ENCODE results near the gene PPP2R3A. TPM values are rescaled to one million over a fixed set of nuclear protein-coding genes. Genes with fewer than 3 reads are reported as not detected.

The PPP2R3A gene
- polyA plus RNA-seq, 1 donor (not counting 4 experiments of a cell fraction or from before 2014, with no cell fraction given), result 11.1 TPM

DNA sequence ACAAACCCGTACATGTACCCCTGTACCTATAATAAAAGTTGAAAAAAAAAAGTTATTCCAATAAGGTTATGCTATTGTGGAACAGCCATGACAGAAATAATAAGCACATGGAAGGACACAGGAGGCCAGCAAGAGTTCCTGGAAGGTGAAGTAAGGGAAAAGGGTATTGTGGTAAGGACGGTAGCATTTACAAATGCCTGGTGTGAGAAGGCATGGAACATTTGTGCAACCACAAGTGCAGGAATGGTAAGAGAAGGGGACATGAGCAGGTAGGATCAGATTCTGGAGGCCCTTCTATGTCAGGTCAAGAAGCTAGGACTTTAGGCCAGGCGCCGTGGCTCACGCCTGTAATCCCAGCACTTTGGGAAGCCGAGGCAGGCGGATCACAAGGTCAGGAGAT, 82.5 kb downstream of the PPP2R3A start:
- Histone ChIP-seq H3K9ac (ENCODE audit: control insufficient read depth, extremely low read depth, insufficient read depth, low read length) (no peak overlapping the region), H3K4me1 (ENCODE audit: control insufficient read depth, extremely low read depth, insufficient read depth, low read length) (no peaks in the 10 kb centered on the region), H3K36me3 (ENCODE audit: control insufficient read depth in 2 of 2, extremely low read depth in 1 of 2, insufficient read depth in 2 of 2, low read length in 2 of 2) (peaks cover 9 to 17% of the 10 kb centered on the region in 2 experiments), H4K20me1 (ENCODE audit: control insufficient read depth, extremely low read depth, insufficient read depth, low read length) (no peaks in the 10 kb centered on the region), H3K4me2 (ENCODE audit: control insufficient read depth, extremely low read depth, insufficient read depth, low read depth, low read length) (no peak overlapping the region), H3K9me3 (ENCODE audit: control insufficient read depth, low read depth, low read length) (no peaks in the 10 kb centered on the region), H3K27ac (ENCODE audit: control insufficient read depth, insufficient read depth, low read length) (no peak overlapping the region), H3K79me2 (ENCODE audit: control insufficient read depth, insufficient read depth, low read length) (no peaks in the 10 kb centered on the region), H2AFZ (ENCODE audit: control insufficient read depth, low read length) (no peak overlapping the region), H3K9me1 (ENCODE audit: control insufficient read depth, extremely low read depth, insufficient read depth, low read length) (no peaks in the 10 kb centered on the region), H3K27me3 (ENCODE audit: control insufficient read depth, extremely low read depth, insufficient read depth, low read length) (no peaks in the 10 kb centered on the region), H3K4me3 (ENCODE audit: control insufficient read depth in 2 of 3, extremely low read depth in 1 of 3, insufficient read depth in 2 of 3, low read depth in 1 of 3, low read length in 3 of 3) (no peak overlapping the region)
- TF ChIP-seq, protein P1, sequence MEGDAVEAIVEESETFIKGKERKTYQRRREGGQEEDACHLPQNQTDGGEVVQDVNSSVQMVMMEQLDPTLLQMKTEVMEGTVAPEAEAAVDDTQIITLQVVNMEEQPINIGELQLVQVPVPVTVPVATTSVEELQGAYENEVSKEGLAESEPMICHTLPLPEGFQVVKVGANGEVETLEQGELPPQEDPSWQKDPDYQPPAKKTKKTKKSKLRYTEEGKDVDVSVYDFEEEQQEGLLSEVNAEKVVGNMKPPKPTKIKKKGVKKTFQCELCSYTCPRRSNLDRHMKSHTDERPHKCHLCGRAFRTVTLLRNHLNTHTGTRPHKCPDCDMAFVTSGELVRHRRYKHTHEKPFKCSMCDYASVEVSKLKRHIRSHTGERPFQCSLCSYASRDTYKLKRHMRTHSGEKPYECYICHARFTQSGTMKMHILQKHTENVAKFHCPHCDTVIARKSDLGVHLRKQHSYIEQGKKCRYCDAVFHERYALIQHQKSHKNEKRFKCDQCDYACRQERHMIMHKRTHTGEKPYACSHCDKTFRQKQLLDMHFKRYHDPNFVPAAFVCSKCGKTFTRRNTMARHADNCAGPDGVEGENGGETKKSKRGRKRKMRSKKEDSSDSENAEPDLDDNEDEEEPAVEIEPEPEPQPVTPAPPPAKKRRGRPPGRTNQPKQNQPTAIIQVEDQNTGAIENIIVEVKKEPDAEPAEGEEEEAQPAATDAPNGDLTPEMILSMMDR (optimal IDR thresholded peaks at IDR 0.05 in 1 of 3, IDR thresholded peaks at IDR 0.05 in 1 of 3, conservative IDR thresholded peaks at IDR 0.05 in 1 of 3; ENCODE audit: extremely low read depth in 1 of 3, insufficient read depth in 2 of 3, low read length in 3 of 3), result no peak
- no peak for TF ChIP-seq EZH2 (IDR thresholded peaks at IDR 0.05; ENCODE audit: low read length)
- dilution Hi-C loops (cut with MboI; ENCODE audit: extremely low pct_ligation_motif_present, low sequenced_read_pairs), result no loop called here
- DNase-seq (ENCODE audit: low read depth, low spot score) (no peak), FAIRE-seq (no peak)

DNA sequence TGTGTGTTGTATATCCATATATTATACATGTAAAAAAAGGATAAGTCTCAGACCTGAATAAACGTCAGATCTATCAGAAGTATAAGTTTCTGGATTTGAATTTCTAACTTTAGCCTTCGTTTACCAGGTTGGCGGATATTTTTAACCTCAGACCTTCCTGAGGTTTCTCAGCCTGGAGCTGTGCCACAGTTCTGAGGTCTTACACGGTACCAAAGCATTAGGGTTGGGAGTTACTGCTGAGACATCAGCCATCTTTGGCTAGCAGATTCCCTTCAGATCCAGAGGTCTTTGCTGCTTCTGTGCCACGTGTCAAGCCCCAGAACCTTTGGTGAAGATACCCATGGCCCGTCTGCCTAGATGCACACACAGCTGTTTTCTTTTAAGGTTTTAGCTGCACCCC, 84.7 kb downstream of the PPP2R3A start:
- TF ChIP-seq EZH2 (IDR thresholded peaks at IDR 0.05; ENCODE audit: low read length), result no peak
- TF ChIP-seq, protein P1 (optimal IDR thresholded peaks at IDR 0.05 in 1 of 3, IDR thresholded peaks at IDR 0.05 in 1 of 3, conservative IDR thresholded peaks at IDR 0.05 in 1 of 3; ENCODE audit: extremely low read depth in 1 of 3, insufficient read depth in 2 of 3, low read length in 3 of 3), result no peak
- Histone ChIP-seq H3K27me3 (ENCODE audit: control insufficient read depth, extremely low read depth, insufficient read depth, low read length) (no peaks in the 10 kb centered on the region), H2AFZ (ENCODE audit: control insufficient read depth, low read length) (no peak overlapping the region), H3K4me1 (ENCODE audit: control insufficient read depth, extremely low read depth, insufficient read depth, low read length) (no peaks in the 10 kb centered on the region), H3K36me3 (ENCODE audit: control insufficient read depth in 2 of 2, extremely low read depth in 1 of 2, insufficient read depth in 2 of 2, low read length in 2 of 2) (peaks cover 7 to 12% of the 10 kb centered on the region in 2 experiments), H3K4me2 (ENCODE audit: control insufficient read depth, extremely low read depth, insufficient read depth, low read depth, low read length) (no peak overlapping the region), H3K79me2 (ENCODE audit: control insufficient read depth, insufficient read depth, low read length) (no peaks in the 10 kb centered on the region), H3K9me3 (ENCODE audit: control insufficient read depth, low read depth, low read length) (no peaks in the 10 kb centered on the region), H4K20me1 (ENCODE audit: control insufficient read depth, extremely low read depth, insufficient read depth, low read length) (no peaks in the 10 kb centered on the region), H3K27ac (ENCODE audit: control insufficient read depth, insufficient read depth, low read length) (no peak overlapping the region), H3K9ac (ENCODE audit: control insufficient read depth, extremely low read depth, insufficient read depth, low read length) (no peak overlapping the region), H3K9me1 (ENCODE audit: control insufficient read depth, extremely low read depth, insufficient read depth, low read length) (no peaks in the 10 kb centered on the region), H3K4me3 (ENCODE audit: control insufficient read depth in 2 of 3, extremely low read depth in 1 of 3, insufficient read depth in 2 of 3, low read depth in 1 of 3, low read length in 3 of 3) (no peak overlapping the region)
- dilution Hi-C loops (cut with MboI; ENCODE audit: extremely low pct_ligation_motif_present, low sequenced_read_pairs), result no loop called here
- FAIRE-seq (no peak), DNase-seq (ENCODE audit: low read depth, low spot score) (no peak)
